Measurements from ENCODE around the gene FSTL4.

DNA sequence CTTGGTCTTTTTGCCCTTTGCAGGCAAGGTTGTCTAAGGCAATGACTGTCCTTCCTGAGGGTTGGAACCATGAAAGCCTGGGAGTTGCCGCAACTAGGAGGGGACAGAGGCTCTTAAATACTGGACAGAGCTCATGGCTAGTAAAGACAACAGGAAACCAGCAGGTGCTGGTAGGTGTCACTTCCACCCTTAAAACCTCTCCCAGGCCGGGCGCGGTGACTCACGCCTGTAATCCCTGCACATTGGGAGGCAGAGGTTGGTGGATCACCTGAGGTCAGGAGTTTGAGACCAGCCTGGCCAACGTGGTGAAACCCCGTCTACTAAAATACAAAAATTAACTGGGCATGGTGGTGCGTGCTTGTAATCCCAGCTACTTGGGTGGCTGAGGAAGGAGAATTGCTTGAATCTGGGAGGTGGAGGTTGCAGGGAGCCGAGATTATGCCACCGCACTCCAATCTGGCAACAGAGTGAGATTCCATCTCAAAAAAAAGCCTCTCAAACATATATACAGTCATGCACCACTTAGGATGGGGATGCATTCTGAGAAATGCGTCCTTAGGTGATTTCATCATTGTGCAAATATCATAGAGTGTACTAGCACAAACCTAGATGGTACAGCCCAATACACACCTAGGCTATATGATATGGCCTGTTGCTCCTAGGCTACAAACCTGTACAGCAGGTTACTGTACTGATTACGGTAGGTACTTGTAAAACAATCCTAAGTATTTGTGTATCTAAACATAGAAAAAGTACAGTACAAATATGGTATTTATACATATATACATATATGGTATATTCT lies 457.9 kb downstream of the FSTL4 start:
- TF ChIP-seq, protein P1, sequence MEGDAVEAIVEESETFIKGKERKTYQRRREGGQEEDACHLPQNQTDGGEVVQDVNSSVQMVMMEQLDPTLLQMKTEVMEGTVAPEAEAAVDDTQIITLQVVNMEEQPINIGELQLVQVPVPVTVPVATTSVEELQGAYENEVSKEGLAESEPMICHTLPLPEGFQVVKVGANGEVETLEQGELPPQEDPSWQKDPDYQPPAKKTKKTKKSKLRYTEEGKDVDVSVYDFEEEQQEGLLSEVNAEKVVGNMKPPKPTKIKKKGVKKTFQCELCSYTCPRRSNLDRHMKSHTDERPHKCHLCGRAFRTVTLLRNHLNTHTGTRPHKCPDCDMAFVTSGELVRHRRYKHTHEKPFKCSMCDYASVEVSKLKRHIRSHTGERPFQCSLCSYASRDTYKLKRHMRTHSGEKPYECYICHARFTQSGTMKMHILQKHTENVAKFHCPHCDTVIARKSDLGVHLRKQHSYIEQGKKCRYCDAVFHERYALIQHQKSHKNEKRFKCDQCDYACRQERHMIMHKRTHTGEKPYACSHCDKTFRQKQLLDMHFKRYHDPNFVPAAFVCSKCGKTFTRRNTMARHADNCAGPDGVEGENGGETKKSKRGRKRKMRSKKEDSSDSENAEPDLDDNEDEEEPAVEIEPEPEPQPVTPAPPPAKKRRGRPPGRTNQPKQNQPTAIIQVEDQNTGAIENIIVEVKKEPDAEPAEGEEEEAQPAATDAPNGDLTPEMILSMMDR (conservative IDR thresholded peaks at IDR 0.05) = no peak
- TF ChIP-seq EZH2 (IDR thresholded peaks at IDR 0.05; ENCODE audit: low read depth) = no peak
